GM11168 (cell line): ENCODE data around the gene CFAP46.

ENCODE experiments used
- in situ Hi-C: fragments of 300-500 bp; cut with MboI; formaldehyde crosslinking; loops from one replicate; pipeline ENCODE4 v1.12.0; 2022; ENCODE audit warnings: low sequenced_read_pairs; ENCODE audit not compliant: unreplicated experiment

The CFAP46 gene

DNA sequence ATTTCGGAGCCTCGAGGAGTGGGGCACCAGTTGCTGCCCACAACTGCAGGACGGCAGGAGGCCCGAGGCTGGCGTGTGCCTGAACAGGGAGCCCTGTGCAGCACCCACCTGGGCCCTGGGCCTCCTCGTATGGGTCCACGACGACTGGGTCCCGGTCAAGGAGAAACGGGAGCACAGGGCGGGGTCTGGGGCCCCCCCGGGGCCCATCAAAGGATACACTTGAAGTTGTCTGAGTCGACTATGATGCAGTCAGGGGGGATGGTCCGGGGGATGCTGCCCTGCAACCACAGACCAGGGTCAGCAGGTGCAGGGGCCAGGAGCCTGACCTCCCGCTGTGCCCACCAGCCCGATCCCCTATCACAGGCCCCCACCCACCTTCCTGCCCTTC, 127.9 kb downstream of the CFAP46 start:
- in situ Hi-C loops, result no loop called here

DNA sequence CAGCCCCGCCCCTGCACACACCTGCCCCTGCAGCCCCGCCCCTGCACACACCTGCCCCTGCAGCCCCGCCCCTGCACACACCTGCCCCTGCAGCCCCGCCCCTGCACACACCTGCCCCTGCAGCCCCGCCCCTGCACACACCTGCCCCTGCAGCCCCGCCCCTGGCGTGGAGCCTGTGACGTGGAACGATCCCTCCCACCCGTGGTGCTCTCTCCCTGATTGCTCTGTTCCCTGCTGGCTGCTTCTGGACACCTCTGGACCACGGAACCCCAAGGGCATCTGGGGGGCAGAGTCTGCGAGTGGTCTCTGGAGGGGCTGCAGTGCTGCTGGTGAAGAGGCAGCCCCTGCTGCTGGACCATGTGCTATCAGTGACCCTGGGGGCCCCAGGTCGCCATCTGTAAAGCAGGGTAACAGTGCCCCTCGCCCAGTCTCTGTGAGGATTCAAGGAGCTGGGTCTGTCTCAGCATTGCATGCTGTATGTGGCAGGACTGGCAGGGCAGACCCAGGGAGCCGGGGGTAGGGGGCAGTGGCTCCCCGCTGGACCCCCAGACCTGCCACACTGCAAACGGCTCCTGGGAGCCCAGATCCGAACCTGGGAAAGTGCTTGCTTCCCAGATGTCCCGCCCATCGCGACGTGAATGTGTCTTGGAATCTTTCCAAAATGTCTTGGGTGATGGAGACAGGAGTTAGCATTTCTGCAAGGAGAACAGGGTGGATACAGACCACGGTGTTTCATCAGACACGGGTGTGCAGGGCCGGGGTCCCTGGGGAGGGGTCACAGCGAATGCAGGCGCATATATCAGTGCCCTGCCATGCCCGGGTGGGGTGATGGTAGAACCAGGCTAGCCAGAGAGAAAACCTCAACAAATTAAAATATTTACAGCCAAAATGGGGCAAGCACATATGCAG, 128.6 kb downstream of the CFAP46 start:
- in situ Hi-C loops, result no loop called here

DNA sequence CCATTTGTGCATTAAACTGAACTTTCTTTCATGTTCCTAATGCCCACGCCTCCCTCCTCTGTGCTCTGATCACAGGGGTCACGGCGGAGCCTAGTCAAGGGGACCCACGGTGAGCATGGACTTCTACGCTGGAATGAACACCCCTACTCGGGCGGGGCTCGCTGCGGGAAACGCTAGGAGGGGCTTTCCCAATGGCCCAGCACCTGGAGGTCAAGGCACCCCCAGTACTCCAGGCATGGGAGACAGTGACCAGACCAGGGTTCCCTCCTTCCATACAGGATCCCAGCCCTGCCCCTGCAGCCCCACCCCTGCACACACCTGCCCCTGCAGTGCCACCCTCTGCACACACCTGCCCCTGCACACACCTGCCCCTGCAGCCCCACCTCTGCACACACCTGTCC, 129.4 kb downstream of the CFAP46 start:
- in situ Hi-C loops, result no loop called here

- in situ Hi-C loops, result no loop called here
These were observed 129.8 kb downstream of the CFAP46 start for GRCh38 chr10:132812520-132812919.

GRCh38 chr10:132811891-132812481, 130.4 kb downstream of the CFAP46 start:
- in situ Hi-C loops, result no loop called here

GRCh38 chr10:132810807-132811700, 131.3 kb downstream of the CFAP46 start:
- in situ Hi-C loops, result no loop called here

- in situ Hi-C loops, result no loop called here
These were observed 132.1 kb downstream of the CFAP46 start for GRCh38 chr10:132810141-132810806.

DNA sequence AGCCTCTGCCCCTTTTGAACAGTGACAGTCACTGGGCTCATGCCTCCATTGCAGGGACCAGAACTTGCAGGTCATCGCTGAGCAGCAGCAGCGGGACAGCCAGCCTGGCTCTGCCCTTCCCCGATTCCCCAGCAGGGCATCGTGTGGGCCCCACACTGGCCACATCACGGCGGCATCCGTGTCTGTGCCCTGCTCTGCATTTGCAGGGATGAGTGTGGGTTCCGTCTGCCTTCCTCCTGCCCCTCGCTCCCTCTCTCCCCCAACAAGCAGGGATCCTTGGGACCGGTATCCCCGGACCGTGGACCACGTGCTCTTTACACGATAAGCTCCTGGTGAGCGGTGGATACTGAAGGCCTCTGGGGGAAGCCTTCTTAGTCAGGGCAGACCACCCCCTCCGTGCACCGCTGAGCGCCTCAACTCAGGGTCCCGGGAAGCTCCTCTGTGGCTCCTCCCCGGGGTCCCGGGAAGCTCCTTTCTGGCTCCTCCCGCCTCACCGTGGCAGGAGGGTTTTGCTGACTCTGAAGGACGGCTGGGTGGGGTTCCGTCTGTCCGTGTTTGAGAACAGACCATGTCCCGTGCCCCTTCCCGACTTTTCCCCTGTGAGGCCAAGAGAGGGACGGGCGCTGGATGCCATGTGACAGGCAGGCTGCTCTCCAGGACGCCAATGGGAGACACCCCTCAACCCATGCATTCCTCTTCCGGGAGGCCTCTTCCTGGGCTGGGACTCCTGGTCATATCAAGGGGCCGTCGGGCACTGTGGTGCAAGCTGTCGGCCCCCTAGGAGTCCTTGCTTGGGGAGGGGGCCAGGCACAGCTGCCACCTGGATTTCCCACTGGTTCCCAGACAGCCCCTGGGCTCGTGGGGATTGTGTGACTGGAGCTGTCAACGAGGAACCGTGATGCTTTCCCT, 132.9 kb downstream of the CFAP46 start:
- in situ Hi-C loops, result no loop called here

DNA sequence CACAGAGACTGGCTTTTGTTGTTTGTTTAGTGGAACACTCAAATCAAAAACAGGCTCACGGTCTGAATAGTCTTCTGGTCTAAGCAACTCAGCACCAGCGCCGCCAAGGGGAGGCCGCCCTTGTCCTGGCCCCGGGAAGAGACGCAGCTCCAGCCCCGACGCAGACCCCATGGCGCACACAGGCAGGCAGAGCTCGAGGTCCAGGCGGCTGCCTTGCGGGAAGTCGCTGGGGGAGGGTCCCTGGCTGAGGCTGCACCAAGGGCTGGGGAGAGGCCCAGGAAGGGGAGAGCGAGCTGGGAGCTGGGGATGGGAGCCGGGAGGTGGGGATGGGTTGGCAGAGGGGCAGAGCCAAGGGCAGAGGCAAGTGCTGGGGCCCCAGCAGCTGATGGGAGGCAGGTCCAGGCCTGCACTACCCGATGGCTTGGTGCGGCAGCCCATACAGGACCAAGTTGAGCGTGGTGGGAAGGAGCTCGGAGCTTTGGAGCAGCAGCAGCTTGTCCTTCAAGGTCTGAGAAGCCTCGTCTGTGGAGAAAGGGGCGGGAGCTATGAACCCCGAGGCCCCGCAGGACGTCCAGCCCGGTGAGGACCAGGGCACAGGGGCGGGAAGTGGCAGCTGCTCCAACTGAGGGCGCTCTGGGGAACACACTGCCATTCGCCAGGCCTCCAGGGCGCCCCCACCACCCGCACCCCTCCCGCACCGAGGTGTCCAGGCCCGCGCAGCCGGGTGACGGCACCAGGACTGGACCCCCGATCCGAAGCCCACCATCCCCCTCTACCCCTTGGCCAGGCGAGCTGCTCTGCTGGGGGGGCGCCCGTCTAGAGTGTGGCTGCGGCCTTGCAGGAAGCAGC, 133.8 kb downstream of the CFAP46 start:
- in situ Hi-C loops, result no loop called here

DNA sequence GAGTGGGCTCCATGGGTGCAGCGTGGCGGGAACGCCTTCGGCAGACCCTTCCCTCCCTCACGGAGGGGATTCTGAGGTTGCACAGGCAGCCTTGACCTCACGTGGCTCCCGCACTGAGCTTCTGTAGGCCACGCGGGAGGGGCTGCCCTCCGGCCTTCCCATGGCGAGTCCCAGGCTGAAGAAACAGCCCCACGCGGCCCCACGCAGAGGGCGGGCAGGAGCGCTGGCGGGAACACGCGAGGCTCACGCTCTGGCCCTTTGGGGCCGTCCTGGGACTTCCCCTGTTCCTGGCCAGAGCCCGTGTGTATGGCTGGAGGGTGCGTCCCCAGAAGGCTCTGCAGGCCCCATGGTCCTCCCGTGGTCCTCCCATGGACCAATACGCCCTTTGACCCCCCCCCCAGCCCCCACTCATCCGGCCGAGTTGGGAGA, 134.7 kb downstream of the CFAP46 start:
- in situ Hi-C loops, result no loop called here

DNA sequence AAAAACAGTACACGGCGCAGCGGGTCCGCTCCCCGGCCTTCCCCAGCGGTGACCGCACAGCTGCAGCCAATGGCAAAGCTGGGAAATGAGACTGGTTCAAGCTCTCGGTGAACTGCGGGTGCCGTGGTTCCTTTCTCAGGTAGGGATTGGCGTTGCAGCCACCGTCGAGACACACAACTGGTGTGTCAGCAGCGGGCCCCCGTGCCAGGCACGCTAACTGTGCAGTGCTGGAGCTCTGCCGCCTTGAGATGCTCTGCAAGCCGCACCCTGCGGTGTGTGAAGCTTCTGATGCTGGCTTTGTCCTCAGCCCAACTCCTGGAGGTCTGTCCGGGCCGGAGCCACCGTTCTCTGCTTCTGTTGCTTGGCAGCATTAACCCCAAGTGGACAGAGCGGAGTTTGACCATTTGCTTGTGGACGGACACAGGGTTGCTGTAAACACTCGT, 135.8 kb downstream of the CFAP46 start:
- in situ Hi-C loops, result no loop called here

GRCh38 chr10:132806110-132806509, 136.3 kb downstream of the CFAP46 start:
- in situ Hi-C loops, result no loop called here

GRCh38 chr10:132805599-132805998, 136.8 kb downstream of the CFAP46 start:
- in situ Hi-C loops, result no loop called here

DNA sequence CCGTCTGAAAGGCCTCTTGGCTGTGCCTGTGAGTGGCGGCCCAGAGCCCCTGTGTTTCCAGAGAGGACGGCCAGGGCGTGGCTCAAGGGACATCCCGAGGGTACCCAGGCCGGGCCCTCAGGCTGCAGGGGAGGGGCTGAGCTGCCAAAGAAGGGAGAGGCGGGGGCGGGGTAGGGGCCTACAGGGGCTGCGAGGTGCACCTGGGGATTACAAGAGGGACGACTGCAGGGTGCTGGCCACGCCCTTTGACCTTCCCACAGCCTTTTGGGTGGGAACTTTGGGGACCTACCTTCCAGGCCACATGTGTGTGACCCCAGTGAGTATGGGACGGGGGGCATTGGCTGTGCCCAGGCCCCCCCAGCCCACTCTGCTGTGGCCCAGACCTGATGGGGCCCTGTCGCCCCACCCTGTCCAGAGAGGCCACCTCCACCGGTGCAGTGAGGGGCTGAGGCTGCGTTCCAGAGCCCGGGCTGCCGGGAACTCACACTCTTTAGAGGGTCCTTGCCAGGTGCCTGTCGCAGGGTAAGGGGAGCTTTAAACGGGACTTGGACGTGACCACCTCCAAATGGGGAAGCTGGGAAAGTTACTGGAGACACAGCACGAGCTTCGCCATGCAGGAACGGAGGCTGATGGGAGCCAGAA, 137.5 kb downstream of the CFAP46 start:
- in situ Hi-C loops, result no loop called here

DNA sequence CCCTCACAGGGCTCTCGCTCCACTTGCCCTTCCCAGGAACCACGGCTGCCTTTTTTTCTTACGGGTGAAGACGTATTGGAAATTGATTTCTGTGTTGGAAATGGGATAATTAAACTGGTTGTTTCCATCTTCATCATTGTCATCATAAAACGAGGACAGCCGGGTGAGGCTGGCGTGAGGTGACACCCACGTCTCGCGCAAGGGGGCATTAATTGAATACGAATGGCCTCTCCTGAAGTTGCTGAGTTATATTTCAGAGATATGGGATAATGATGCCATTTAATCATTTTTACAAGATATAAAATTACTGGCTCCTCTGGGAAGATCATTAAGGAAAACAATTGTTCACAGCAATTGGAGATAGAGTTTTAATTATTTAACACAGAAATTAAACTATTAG, 138.1 kb downstream of the CFAP46 start:
- in situ Hi-C loops, result no loop called here

DNA sequence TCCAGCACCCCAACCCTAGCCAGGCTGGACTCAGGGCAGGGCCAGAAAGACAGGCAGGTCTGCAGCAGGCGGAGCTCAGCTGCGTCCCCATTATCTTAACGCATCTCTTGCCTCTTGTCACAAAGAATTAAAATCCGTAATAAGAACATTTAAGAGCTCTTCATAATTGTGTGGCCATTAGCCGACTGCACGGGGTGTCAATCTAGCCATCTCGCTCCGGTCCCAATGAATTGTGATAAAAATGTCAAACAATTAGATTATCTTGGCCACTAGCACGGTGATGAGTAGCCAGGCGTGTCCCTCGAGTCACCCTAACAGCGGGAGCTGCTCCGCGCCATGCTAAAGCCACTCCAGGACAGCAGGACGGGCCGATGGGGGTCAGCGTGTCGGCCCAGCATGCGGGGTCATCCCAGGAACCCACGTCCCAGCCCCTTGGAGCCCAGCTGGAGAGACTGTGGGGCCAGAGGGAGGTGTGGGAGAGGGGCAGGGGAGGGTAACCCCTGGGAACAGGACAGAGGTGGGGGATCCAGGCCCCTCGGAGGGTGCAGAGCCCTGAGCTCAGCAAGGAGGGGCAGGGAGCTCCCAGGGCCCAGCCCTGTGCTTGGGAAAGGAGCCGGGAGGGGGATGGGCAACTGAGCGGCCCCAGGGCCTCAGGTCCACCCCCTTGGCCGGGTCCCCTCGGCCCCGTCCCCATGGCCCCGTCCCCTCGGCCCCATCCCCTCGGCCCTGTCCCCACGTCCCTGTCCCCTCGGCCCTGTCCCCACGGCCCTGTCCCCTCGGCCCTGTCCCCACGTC, 138.8 kb downstream of the CFAP46 start:
- in situ Hi-C loops, result no loop called here

DNA sequence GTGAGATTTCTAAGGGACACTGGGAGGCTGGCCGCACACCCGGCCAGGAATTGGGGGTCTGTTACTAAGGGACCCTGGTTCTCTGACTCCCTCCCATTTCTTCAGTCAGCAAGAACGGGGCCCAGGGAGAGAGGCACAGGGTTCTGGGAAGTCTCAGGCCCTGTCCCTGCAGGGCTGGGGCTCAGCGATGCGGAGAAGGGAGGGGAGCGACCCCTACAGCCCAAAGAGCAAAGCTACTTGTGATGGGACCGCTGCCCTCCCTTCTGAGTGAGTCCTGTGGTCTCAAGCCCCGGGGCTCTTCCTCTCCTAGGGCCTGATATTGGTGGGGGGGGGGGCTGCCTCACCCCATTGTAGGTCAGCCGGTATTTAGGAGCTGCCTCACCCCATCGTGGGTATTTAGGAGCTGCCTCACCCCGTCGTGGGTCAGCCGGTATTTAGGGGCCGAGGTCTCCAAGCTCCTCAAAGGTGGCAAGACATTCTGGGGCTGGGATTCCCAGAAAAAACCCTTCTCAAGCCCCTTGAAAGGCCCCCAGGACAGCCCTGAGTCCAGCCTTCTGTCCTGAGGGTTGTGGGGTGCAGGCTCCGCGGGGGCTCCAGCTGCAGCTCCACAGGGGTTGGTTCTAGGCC, 139.6 kb downstream of the CFAP46 start:
- in situ Hi-C loops, result no loop called here
